HuH-7 (cell line): ENCODE data around the gene NDUFB3.

Experiments
- DNase-seq: peaks from one replicate; pipeline ENCODE4 v3.0.0; 2011; ENCODE audit warnings: low spot score

Gene NDUFB3

GRCh38 chr2:201128933-201129505, 57.2 kb downstream of the NDUFB3 start:
- DNase-seq = peak; percentile 59

- DNase-seq = no peak
These were observed 58.9 kb downstream of the NDUFB3 start for GRCh38 chr2:201130524-201131186.

GRCh38 chr2:201132518-201132917, 60.7 kb downstream of the NDUFB3 start:
- no peak for DNase-seq
